GM18951 (cell line): ENCODE results near the gene TYW5.
A peak's percentile ranks its signal among the peaks of the same experiment; 100 is the strongest.

Experiments
- POLR2A ChIP-seq: IDR thresholded peaks from 4 replicates; pipeline ENCODE4 v1.6.1; 2011; ENCODE audit warnings: mild to moderate bottlenecking; ENCODE audit not compliant: insufficient read length, insufficient read depth; ENCODE audit errors: extremely low read depth
- in situ Hi-C: fragments of 300-500 bp; cut with MboI; formaldehyde crosslinking; loops from one replicate; pipeline ENCODE4 v1.12.0; 2022; ENCODE audit warnings: low sequenced_read_pairs, mixed read lengths, inconsistent platforms; ENCODE audit not compliant: unreplicated experiment

TYW5 gene, protein sequence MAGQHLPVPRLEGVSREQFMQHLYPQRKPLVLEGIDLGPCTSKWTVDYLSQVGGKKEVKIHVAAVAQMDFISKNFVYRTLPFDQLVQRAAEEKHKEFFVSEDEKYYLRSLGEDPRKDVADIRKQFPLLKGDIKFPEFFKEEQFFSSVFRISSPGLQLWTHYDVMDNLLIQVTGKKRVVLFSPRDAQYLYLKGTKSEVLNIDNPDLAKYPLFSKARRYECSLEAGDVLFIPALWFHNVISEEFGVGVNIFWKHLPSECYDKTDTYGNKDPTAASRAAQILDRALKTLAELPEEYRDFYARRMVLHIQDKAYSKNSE

GRCh38 chr2:199955339-199956061, at the start of gene TYW5, which contains the start of gene MAIP1:
TSS of gene TYW5 (minus strand) at chr2:199955491. CDS start at chr2:199955470, 21 bp downstream.
TSS of gene MAIP1 (plus strand) at chr2:199955582. CDS start at chr2:199955799, 217 bp downstream.
- in situ Hi-C loops = loop anchor here (25.0 kb wide), 1 partner anchor 757 kb away; no protein-coding TSS in a partner anchor

DNA sequence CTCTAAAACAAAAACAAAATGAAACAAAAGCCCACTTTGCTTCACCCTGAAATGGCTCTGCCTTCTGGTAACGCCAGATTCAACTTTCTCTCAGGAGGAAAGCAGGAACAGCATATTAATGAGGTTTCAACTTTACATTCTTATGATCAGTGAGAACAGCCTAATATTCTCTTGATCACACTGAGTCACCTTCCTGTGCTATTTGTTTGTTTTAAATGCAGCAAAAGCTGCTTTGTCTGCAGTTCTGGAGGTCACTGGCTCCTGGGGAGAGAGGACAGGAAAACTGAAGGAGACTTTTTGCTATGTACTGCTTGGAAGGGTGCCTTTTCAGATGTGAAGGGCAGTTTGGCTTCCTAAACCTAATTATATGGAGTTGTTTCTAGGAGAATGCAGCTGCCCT, 48.2 kb upstream of the TYW5 start:
- TF ChIP-seq POLR2A = no peak
- in situ Hi-C loops = no loop called here

More at GRCh38 chr2:199955339-199956061, at the start of gene TYW5, which contains the start of gene MAIP1:
- TF ChIP-seq POLR2A = peak; percentile 87

GRCh38 chr2:200000444-200001163, 45.3 kb upstream of the TYW5 start:
- in situ Hi-C loops = no loop called here
- no peak for TF ChIP-seq POLR2A

DNA sequence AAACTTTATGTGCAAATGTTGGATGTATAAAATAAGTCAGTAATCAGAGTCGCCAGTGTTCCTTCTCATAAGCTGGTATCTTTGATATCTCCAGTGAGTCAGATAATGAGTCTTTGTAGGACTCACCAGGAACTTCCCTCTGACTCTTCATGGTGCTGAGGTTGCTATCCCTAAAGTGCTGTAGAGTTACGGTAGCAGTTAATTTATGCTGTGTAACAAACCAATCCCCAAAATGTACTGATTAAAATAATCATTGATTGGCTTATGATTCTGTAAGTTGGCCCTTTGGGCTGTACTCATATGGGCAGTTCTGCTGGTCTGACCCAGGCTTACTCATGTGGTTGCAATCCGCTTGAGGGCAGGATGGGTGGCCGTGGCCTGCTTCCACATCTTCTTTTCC, 43.9 kb upstream of the TYW5 start:
- in situ Hi-C loops = no loop called here
- TF ChIP-seq POLR2A = no peak

- in situ Hi-C loops = no loop called here
- TF ChIP-seq POLR2A = no peak
Measured at GRCh38 chr2:199997296-199997695, 42.0 kb upstream of the TYW5 start.

DNA sequence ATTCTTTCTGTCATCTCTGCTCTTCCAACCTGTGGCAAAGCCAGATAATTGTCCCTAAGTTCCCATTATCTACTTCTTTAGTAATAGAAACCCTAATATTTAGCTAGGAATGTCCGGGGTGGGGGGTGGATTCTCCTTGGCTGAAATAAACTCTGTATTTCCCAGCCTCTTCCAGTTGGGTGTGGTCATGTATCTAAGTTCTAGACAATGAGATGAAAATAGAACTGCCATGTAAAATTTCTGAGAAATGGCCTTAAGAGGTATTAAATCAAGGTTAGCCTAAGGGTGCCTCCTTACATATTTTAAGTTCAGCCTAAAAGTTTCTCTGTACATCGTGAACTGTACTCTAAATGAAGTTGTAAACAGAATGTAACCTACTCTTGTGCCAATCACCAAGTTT, 39.6 kb upstream of the TYW5 start:
- in situ Hi-C loops = no loop called here
- TF ChIP-seq POLR2A = no peak

GRCh38 chr2:199994371-199994770, 39.1 kb upstream of the TYW5 start:
- TF ChIP-seq POLR2A = no peak
- in situ Hi-C loops = no loop called here

GRCh38 chr2:199992296-199992695, 37.0 kb upstream of the TYW5 start:
- in situ Hi-C loops = no loop called here

GRCh38 chr2:199991691-199992090, 36.4 kb upstream of the TYW5 start:
- no peak for TF ChIP-seq POLR2A
- in situ Hi-C loops = no loop called here

More at GRCh38 chr2:199992296-199992695, 37.0 kb upstream of the TYW5 start:
- TF ChIP-seq POLR2A = no peak

GRCh38 chr2:199989822-199990221, 34.5 kb upstream of the TYW5 start:
- in situ Hi-C loops = no loop called here
- no peak for TF ChIP-seq POLR2A

- TF ChIP-seq POLR2A = no peak
- in situ Hi-C loops = no loop called here
Measured at GRCh38 chr2:199988151-199988550, 32.9 kb upstream of the TYW5 start.

DNA sequence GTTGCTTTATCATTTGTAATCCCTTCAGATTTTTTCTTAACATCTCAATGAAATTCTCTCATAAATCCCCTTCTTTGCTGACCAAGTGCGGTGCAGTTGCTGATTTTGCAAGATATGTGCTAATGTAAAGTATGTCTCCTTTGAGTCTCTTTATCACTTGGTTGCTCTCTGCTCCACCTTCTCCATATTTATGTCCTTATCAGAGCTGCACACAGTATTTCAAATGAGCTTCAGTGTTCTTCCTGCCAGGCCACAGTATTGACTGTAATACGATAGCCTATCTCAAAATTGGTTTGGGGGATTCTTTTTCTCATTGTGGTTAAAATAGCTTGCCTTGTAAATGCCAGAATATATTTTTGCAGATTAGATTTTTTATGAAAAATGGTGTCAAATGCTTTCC, 32.3 kb upstream of the TYW5 start:
- in situ Hi-C loops = no loop called here
- TF ChIP-seq POLR2A = no peak

GRCh38 chr2:199985625-199986207, 30.4 kb upstream of the TYW5 start:
- TF ChIP-seq POLR2A = no peak
- in situ Hi-C loops = no loop called here
